ENCODE results near the gene CEP290. TPM values are rescaled to one million over a fixed set of nuclear protein-coding genes. Genes with fewer than 3 reads are reported as not detected.

Gene CEP290
- polyA plus RNA-seq, 1 donor, result 16.4 TPM

DNA sequence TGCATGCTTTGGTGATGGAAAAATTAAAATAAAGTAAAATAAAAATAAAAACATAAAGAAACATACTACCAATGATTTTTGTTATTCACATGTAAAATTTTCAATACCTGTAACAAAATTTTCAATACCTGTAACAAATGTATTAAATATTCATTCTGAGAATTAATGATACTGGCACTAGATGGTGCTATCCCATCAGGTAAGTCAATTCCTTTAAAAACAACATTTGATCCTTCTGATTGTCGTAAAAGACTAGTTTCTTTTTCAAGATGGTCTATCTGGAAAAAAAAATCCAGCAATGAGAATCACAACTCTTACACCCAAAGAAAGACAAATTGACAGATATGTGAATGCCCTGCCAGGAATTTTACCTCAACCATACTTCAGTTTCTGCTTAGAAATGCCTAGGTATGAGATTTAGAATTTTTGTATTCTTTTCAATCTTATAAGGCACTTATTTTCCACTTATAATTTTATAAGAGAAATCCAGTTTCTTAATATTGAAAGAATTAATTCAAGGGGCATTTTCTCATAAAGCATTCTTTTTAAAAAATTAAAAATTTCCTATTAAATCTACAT, 30.7 kb downstream of the CEP290 start:
- Histone ChIP-seq H3K4me3 (ENCODE audit: low read length) (peak overlapping the region; percentile 32), H3K27me3 (ENCODE audit: control insufficient read depth, insufficient read depth, low read length) (no peaks in the 10 kb centered on the region), H3K9me3 (ENCODE audit: control insufficient read depth, low read depth, low read length) (no peaks in the 10 kb centered on the region), H3K4me1 (ENCODE audit: control insufficient read depth, insufficient read depth, low read length) (no peaks in the 10 kb centered on the region), H3K36me3 (ENCODE audit: control insufficient read depth, insufficient read depth, low read length) (peaks cover 21% of the 10 kb centered on the region), H3K27ac (ENCODE audit: low read length) (no peak overlapping the region)
- 40% methylated on average over 1 of the region's 1 CpG for WGBS (ENCODE audit: insufficient coverage, low lambda C conversion rate)
- DNase-seq, result peak; percentile 13 to 40

DNA sequence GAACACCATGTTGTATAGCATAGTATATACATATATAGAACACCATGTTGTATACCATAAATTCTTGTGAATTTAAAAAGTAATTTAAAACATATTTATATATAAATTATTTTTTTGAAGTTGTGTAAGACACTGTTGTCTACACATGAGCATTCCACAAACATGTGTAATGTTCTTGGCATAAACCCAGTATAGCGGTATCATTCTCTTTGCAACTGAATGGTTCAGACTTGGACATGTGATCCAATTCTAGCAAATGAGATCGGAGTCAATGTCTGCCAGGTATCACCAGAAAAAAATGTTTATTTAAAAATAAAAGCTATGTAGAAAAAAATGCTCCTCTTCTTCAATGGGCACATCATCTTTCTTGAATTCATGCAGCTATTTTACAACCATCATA, 33.9 kb downstream of the CEP290 start:
- no peaks in the 10 kb centered on the region for H3K27me3 ChIP-seq (ENCODE audit: control insufficient read depth, insufficient read depth, low read length)
- WGBS (ENCODE audit: insufficient coverage, low lambda C conversion rate), result no CpG with 5 or more reads among the region's 2 CpGs
- H3K36me3 ChIP-seq (ENCODE audit: control insufficient read depth, insufficient read depth, low read length), result peaks cover 19% of the 10 kb centered on the region

DNA sequence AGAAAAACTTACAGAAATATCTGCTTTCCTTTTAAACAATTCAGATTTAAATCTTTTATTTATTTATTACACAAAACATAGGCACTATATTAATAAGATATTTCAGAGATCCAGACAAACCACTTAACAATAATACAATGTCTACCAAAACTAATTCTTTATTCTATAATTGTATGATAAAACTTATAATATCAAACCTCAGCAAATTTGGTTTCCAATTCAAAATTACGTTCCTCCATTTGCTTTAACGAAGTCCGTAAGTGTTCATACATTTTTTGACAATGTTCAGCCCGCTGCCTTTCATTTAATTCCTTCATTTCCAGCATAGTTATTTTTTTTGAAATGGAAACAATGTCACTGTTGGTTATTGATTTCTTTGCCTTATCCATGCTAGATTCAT, 48.3 kb downstream of the CEP290 start:
- DNase-seq, result no peak
- no peaks in the 10 kb centered on the region for H3K9me3 ChIP-seq (ENCODE audit: control insufficient read depth, low read depth, low read length)
- peaks cover 22% of the 10 kb centered on the region for H3K36me3 ChIP-seq (ENCODE audit: control insufficient read depth, insufficient read depth, low read length)
- H3K27me3 ChIP-seq (ENCODE audit: control insufficient read depth, insufficient read depth, low read length), result no peaks in the 10 kb centered on the region
- H3K4me1 ChIP-seq (ENCODE audit: control insufficient read depth, insufficient read depth, low read length), result no peaks in the 10 kb centered on the region
- H3K4me3 ChIP-seq (ENCODE audit: low read length), result no peak overlapping the region
- H3K27ac ChIP-seq (ENCODE audit: low read length), result no peak overlapping the region
- WGBS (ENCODE audit: insufficient coverage, low lambda C conversion rate), result 100% methylated on average over 4 of the region's 4 CpGs

More for the DNA sequence above, 33.9 kb downstream of the CEP290 start:
- Histone ChIP-seq H3K4me1 (ENCODE audit: control insufficient read depth, insufficient read depth, low read length) (no peaks in the 10 kb centered on the region), H3K4me3 (ENCODE audit: low read length) (no peak overlapping the region), H3K27ac (ENCODE audit: low read length) (no peak overlapping the region), H3K9me3 (ENCODE audit: control insufficient read depth, low read depth, low read length) (no peaks in the 10 kb centered on the region)
- DNase-seq, result no peak

DNA sequence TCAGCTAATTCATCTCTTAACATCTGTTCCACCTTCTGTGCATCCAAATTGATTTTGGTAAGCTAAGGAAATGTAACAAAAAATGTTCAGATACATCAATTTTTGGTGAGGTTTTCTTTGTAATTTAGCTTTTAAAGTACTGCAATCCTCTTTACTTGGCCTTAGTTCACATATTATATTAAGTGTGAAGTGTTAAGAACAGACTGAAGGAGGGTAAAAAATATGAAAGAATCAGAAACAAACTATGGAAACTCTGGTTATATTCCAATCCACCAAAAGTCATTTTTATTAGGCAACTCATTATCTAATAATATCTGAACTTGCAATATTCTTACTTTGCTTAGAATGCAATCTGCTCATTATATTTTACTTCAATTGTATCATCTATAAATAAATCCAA, 49.1 kb downstream of the CEP290 start:
- DNase-seq, result no peak
- H3K36me3 ChIP-seq (ENCODE audit: control insufficient read depth, insufficient read depth, low read length), result peaks cover 18% of the 10 kb centered on the region

DNA sequence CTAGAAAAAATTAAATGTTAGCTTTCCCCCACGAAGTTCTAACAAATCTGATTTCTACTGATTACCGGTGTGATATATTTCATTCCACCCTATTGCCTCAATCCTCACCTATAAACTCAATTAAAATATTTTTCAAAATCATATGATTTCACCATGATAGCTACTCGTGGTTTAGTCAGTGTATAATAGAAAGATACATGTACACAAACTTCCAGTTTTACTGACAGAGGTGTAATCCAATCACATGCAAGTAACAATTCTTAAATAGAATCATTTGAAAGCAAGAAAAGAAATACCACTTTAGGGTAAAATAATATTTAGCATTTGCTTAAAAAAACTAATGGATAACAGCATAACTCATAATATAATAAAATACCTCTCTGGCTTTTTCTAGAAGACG, 57.7 kb downstream of the CEP290 start:
- no peak for DNase-seq
- Histone ChIP-seq H3K27ac (ENCODE audit: low read length) (no peak overlapping the region), H3K27me3 (ENCODE audit: control insufficient read depth, insufficient read depth, low read length) (no peaks in the 10 kb centered on the region), H3K36me3 (ENCODE audit: control insufficient read depth, insufficient read depth, low read length) (peaks cover 38% of the 10 kb centered on the region), H3K4me3 (ENCODE audit: low read length) (no peak overlapping the region), H3K9me3 (ENCODE audit: control insufficient read depth, low read depth, low read length) (no peaks in the 10 kb centered on the region), H3K4me1 (ENCODE audit: control insufficient read depth, insufficient read depth, low read length) (no peaks in the 10 kb centered on the region)
- WGBS (ENCODE audit: insufficient coverage, low lambda C conversion rate), result 90% methylated on average over 2 of the region's 4 CpGs

More for the DNA sequence above, 49.1 kb downstream of the CEP290 start:
- H3K9me3 ChIP-seq (ENCODE audit: control insufficient read depth, low read depth, low read length), result no peaks in the 10 kb centered on the region
- no peaks in the 10 kb centered on the region for H3K4me1 ChIP-seq (ENCODE audit: control insufficient read depth, insufficient read depth, low read length)
- no peaks in the 10 kb centered on the region for H3K27me3 ChIP-seq (ENCODE audit: control insufficient read depth, insufficient read depth, low read length)
- H3K27ac ChIP-seq (ENCODE audit: low read length), result no peak overlapping the region
- no peak overlapping the region for H3K4me3 ChIP-seq (ENCODE audit: low read length)

DNA sequence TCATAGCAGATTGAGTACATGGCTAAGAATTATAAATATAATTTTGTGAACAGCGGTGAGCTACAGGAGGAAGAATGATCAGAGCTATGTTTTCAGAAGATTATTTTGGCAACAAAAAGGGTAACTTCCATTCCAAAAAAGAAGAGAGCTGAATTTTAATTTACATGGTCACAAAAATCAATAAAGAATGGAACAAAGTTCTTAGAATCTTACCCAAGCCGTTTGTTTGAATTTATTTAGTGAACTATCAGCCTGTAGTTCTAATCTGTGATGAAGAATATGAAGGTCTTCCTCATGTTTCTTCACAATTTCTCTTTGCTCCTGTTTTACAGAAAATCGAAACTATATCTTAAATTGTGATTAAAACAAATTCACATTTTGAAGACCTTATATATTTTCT, 58.3 kb downstream of the CEP290 start:
- WGBS (ENCODE audit: insufficient coverage, low lambda C conversion rate), result 96% methylated on average over 3 of the region's 3 CpGs

DNA sequence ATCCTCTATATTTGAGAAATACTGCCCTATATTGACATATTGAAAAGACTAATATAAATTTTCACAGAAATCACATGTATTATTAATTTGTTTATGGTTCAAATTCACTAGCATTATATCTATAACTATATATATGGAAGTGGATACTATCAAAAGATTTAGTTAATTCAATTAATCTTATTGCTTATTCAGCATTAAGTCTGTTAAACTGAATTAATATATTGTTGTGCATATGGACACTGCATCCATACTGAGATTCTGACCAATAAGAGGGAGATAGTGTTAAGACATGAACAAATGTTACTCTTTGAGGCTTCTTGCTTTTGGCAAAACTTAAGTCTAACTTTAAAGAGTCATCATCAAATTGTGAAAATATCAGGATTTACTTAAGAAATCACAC, 60.6 kb downstream of the CEP290 start:
- Histone ChIP-seq H3K36me3 (ENCODE audit: control insufficient read depth, insufficient read depth, low read length) (peaks cover 30% of the 10 kb centered on the region), H3K27ac (ENCODE audit: low read length) (no peak overlapping the region), H3K9me3 (ENCODE audit: control insufficient read depth, low read depth, low read length) (no peaks in the 10 kb centered on the region), H3K27me3 (ENCODE audit: control insufficient read depth, insufficient read depth, low read length) (no peaks in the 10 kb centered on the region), H3K4me1 (ENCODE audit: control insufficient read depth, insufficient read depth, low read length) (no peaks in the 10 kb centered on the region), H3K4me3 (ENCODE audit: low read length) (no peak overlapping the region)
- DNase-seq, result no peak

More for the DNA sequence above, 58.3 kb downstream of the CEP290 start:
- no peaks in the 10 kb centered on the region for H3K27me3 ChIP-seq (ENCODE audit: control insufficient read depth, insufficient read depth, low read length)
- peaks cover 36% of the 10 kb centered on the region for H3K36me3 ChIP-seq (ENCODE audit: control insufficient read depth, insufficient read depth, low read length)
- no peak for DNase-seq
- H3K4me1 ChIP-seq (ENCODE audit: control insufficient read depth, insufficient read depth, low read length), result no peaks in the 10 kb centered on the region
- no peak overlapping the region for H3K4me3 ChIP-seq (ENCODE audit: low read length)
- H3K27ac ChIP-seq (ENCODE audit: low read length), result no peak overlapping the region
- H3K9me3 ChIP-seq (ENCODE audit: control insufficient read depth, low read depth, low read length), result no peaks in the 10 kb centered on the region

DNA sequence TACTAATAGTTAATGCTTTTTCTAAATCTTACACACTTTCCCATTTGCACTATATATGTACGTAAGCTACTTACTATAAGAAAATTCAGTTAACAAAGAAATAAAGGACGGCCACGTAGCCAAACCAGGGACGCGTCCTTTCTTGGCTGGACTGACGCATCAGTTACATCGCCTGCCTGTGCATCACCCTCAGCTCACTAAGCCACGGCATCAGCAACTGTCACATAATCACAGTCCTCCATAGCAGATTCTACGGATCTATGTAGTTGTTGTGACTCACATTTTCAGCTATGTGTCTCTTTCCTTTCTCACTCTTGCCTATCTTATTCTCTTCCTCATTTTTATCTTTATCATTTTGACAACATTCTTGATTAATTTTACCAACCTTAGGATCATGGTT, 74.6 kb downstream of the CEP290 start:
- Histone ChIP-seq H3K9me3 (ENCODE audit: control insufficient read depth, low read depth, low read length) (no peaks in the 10 kb centered on the region), H3K36me3 (ENCODE audit: control insufficient read depth, insufficient read depth, low read length) (peaks cover 12% of the 10 kb centered on the region), H3K27me3 (ENCODE audit: control insufficient read depth, insufficient read depth, low read length) (no peaks in the 10 kb centered on the region), H3K4me1 (ENCODE audit: control insufficient read depth, insufficient read depth, low read length) (no peaks in the 10 kb centered on the region), H3K27ac (ENCODE audit: low read length) (no peak overlapping the region), H3K4me3 (ENCODE audit: low read length) (no peak overlapping the region)
- 95% methylated on average over 9 of the region's 9 CpGs for WGBS (ENCODE audit: insufficient coverage, low lambda C conversion rate)
- no peak for DNase-seq

DNA sequence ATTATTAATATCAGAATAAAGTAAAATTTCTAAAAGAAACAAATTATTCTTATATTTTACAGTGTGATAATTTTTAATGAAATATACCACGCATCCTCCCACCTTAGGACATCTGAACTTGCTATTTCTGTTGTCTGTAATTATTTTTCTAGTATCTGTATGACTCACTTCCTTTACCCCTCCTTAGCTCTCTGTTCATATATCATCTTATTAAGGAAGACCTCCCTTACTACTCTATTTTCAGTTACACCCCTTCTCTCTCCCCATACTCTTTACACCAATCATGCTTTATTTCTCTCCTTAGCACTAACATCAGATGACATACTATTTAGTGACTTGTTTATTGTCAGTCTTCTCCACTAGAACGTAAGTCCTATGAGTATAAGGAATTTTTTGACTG, 78.5 kb downstream of the CEP290 start:
- whole genome bisulfite sequencing (ENCODE audit: insufficient coverage, low lambda C conversion rate), result 94% methylated on average over 2 of the region's 2 CpGs
- no peaks in the 10 kb centered on the region for H3K27me3 ChIP-seq (ENCODE audit: control insufficient read depth, insufficient read depth, low read length)

DNA sequence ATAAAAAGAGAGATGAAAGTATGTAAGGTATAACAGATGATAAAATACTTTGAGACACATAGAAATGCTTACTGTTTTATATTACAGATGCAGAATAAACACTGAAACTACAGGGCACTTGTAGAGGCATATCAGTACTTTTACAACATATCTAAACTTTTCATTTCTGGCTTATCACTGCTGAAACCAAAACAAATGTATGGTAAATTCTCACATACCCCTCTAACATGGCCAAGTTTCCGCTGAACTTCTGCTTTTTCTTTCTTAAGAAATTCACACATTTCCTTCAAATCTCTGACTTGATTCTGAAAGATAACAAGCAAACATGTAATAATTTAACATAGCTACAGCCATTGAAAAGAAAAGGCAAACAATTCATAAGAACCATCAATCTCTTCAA, 79.4 kb downstream of the CEP290 start:
- Histone ChIP-seq H3K4me3 (ENCODE audit: low read length) (no peak overlapping the region), H3K27me3 (ENCODE audit: control insufficient read depth, insufficient read depth, low read length) (no peaks in the 10 kb centered on the region), H3K4me1 (ENCODE audit: control insufficient read depth, insufficient read depth, low read length) (no peaks in the 10 kb centered on the region), H3K36me3 (ENCODE audit: control insufficient read depth, insufficient read depth, low read length) (peaks cover 21% of the 10 kb centered on the region), H3K9me3 (ENCODE audit: control insufficient read depth, low read depth, low read length) (no peaks in the 10 kb centered on the region), H3K27ac (ENCODE audit: low read length) (no peak overlapping the region)
- WGBS (ENCODE audit: insufficient coverage, low lambda C conversion rate), result 100% methylated on average over 1 of the region's 1 CpG
- DNase-seq, result no peak

More for the DNA sequence above, 78.5 kb downstream of the CEP290 start:
- H3K27ac ChIP-seq (ENCODE audit: low read length), result no peak overlapping the region
- no peaks in the 10 kb centered on the region for H3K9me3 ChIP-seq (ENCODE audit: control insufficient read depth, low read depth, low read length)
- DNase-seq, result no peak
- H3K4me3 ChIP-seq (ENCODE audit: low read length), result no peak overlapping the region
- no peaks in the 10 kb centered on the region for H3K4me1 ChIP-seq (ENCODE audit: control insufficient read depth, insufficient read depth, low read length)
- peaks cover 14% of the 10 kb centered on the region for H3K36me3 ChIP-seq (ENCODE audit: control insufficient read depth, insufficient read depth, low read length)

DNA sequence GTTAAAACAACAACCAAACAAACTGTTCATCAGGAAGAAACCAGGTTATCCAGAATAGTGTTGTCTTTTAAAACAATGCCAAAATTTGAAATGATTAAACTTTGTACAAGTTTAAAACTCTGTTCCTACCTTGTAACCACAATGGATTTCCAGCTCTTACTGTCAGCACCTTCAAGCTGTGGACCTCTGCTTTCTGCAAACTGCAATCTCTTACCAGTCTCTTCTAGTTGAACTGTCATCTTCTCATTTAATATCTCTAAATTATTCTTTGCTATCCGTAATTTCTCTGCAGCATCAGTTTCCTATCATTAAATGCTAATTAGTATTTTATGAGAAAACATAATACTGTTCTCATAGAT, 83.2 kb downstream of the CEP290 start:
- Histone ChIP-seq H3K4me3 (ENCODE audit: low read length) (no peak overlapping the region), H3K36me3 (ENCODE audit: control insufficient read depth, insufficient read depth, low read length) (peaks cover 26% of the 10 kb centered on the region), H3K27ac (ENCODE audit: low read length) (no peak overlapping the region), H3K27me3 (ENCODE audit: control insufficient read depth, insufficient read depth, low read length) (no peaks in the 10 kb centered on the region), H3K4me1 (ENCODE audit: control insufficient read depth, insufficient read depth, low read length) (no peaks in the 10 kb centered on the region), H3K9me3 (ENCODE audit: control insufficient read depth, low read depth, low read length) (no peaks in the 10 kb centered on the region)
- no peak for DNase-seq
- no CpG with 5 or more reads among the region's 1 CpG for WGBS (ENCODE audit: insufficient coverage, low lambda C conversion rate)

Measured in large intestine (tissue), 3 donors.